ENCODE measurements around the gene PCDH7.

- TF ChIP-seq SIN3A (IDR thresholded peaks at IDR 0.05; ENCODE audit: borderline replicate concordance, low read depth, low read length) (no peak), RAD21 (IDR thresholded peaks at IDR 0.05; ENCODE audit: low read length) (no peak), CTCF (IDR thresholded peaks at IDR 0.05) (no peak), EP300 (IDR thresholded peaks at IDR 0.05; ENCODE audit: borderline replicate concordance in 1 of 2, low read depth in 1 of 2, low read length in 1 of 2) (no peak), JUND (IDR thresholded peaks at IDR 0.05) (no peak), MAX (IDR thresholded peaks at IDR 0.05; ENCODE audit: low read depth) (no peak), GABPA (IDR thresholded peaks at IDR 0.05; ENCODE audit: low read depth) (no peak), TEAD4 (IDR thresholded peaks at IDR 0.05; ENCODE audit: borderline replicate concordance, insufficient read depth) (no peak), ELF1 (IDR thresholded peaks at IDR 0.05) (no peak), RFX5 (IDR thresholded peaks at IDR 0.05; ENCODE audit: low read length) (no peak), NRF1 (IDR thresholded peaks at IDR 0.05; ENCODE audit: low read depth, low read length) (no peak), POLR2AphosphoS5 (IDR thresholded peaks at IDR 0.05; ENCODE audit: low read depth, low read length) (no peak), IRF3 (IDR thresholded peaks at IDR 0.05; ENCODE audit: low read depth, low read length) (no peak)
Observed at GRCh38 chr4:30723201-30723955, 3.2 kb downstream of the PCDH7 start.

Measured in SK-N-SH (cell line).